Right renal pelvis (tissue), 4 donors: Measurements from ENCODE around the gene MACIR. TPM values are rescaled to one million over a fixed set of nuclear protein-coding genes. Genes with fewer than 3 reads are reported as not detected.

Experiments
- DNase-seq, 4 donors: peaks; one replicate each; pipeline ENCODE4 v3.0.0-alpha.2; 2013; ENCODE audit warnings: low read depth in 4 of 4, low spot score in 3 of 4, missing footprints in 1 of 4
- polyA plus RNA-seq, 4 donors: library from polyadenylated mRNA; unstranded; fragments of 120-200 nt; gene quantifications; one replicate each; pipeline ENCODE4 v1.2.1, GENCODE V29; 2013; ENCODE audit not compliant: insufficient read length in 4 of 4

Gene MACIR
- polyA plus RNA-seq, 4 donors = 20.8 to 27.1 (median 24.5) TPM

DNA sequence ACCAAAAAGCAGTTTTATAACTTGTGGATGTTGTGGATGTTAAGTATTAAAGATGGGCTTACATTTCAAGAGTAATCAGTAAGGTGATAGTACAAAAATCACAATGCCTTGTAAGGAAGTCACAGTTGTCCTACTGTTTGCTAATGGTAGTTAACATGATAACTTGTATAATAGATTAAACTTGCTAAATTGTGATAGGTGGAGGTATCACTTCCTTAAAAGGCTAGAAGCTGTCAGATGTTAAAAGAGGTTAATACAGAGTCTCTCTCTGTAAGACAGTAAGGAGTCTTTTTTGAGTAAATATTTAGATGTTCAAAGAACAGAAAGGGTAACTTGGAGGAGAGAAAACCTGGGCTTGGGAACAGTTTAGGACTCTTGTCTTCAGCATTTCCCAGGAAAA, 14.2 kb upstream of the MACIR start:
- DNase-seq = no peak

DNA sequence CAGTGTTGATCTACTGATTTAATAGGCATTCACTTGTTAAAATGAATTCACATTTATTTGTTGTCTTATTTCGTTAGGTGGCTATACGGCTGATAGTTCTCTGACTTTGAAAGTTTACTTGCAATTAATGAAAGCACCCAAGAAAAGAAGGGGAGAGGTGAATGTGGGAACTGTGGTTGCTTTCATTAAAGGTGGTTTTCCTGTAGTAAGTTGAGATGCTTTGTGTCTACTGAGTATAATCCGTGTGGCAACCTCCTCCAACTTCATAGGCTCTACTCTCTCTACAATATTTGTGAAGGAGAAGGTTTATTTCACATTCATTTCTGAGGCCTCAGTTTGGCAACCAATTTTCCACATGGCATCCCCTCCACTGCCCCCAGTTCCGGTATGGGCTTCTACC, 12.8 kb upstream of the MACIR start:
- DNase-seq = no peak

DNA sequence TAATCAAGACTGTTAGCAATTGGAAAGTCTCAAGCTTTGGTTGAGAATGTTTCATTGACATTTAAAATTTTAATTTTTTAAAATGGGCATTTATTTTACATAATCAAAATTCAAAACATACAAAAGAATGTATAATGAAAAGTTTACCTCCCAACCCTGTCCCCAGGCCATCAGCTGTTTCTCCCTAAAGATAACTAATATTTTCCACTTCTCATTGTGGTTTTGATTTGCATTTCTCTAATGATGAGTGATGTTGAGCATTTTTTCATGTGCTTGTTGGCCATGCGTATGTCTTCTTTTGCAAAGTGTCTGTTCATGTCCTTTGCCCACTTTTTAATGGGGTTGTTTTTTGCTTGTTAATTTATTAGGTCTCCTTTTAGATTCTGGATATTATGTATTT, 11.4 kb upstream of the MACIR start:
- no peak for DNase-seq

DNA sequence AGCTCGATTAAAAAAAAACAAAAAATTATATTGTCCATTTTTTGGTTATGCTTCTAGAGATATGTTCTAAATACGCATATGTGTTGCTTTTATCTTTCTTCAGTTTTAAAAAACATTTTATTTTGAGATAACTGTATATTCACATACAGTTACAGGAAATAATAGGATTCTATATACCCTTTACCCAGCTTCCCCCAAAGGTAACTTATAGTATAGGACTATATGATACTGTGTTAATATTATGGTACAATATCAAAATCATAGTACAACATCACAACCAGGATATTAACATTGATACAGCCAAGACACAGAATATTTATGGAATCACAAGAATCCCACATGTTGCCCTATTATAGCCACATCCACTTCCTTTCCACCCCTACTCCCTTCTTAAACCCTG, 9.5 kb upstream of the MACIR start:
- DNase-seq = no peak

DNA sequence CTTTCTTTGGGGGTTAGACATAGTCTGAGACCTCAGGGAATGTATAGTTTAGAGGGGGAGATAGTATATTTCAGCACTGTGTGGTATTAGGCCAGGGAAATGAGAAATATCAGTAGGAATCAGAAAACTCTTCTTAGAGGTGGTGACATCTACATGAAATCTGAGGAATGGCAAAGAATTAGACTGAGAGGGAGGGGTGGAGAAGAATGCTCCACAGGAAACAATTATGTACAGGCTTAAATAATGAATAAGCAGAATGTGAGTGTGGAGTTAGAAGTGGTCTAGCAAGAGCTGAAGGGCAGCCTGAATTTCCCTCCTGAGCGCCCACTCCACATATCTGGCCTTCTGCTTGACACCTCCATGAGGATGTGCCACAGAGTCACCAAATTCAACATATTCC, 3.6 kb upstream of the MACIR start:
- DNase-seq = no peak

DNA sequence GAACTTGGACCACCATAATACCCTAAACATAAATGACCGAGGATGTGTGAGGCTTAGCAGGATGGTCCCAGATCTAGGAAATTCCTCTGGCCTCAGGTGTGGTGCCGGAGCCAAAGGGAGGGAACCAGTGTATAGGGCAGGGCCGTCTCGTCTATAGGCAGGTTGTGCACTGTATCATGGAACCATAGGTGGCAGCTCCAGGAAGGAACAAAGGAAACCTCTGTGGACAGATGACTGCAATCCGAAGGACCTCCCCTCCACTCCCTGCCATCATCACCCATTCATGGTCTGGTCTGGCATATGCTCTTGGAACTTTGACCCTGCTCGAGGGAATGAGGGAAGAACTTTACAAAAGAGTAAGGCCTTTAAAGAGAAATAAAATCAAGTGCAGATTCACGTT, 2.9 kb upstream of the MACIR start:
- DNase-seq = no peak

DNA sequence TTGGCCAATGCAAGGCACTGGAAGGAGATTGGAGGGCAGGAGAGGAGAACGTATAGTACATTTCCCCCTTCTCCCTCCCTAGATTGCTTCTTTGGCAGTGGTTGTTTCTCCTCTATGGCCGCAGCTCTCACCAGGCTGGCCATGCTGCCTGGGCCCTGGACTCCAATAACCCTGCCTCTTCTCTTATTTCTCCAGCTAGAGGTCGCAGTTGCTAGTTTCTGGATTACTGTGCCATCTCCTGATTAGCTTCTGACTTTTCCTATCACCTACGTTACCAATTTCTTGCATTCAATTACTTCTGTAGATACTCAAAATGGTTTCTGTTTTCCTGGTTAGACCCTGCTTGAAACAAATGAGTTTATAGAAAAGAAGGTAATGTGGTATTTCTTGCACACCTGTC, 2.4 kb upstream of the MACIR start:
- DNase-seq = no peak

DNA sequence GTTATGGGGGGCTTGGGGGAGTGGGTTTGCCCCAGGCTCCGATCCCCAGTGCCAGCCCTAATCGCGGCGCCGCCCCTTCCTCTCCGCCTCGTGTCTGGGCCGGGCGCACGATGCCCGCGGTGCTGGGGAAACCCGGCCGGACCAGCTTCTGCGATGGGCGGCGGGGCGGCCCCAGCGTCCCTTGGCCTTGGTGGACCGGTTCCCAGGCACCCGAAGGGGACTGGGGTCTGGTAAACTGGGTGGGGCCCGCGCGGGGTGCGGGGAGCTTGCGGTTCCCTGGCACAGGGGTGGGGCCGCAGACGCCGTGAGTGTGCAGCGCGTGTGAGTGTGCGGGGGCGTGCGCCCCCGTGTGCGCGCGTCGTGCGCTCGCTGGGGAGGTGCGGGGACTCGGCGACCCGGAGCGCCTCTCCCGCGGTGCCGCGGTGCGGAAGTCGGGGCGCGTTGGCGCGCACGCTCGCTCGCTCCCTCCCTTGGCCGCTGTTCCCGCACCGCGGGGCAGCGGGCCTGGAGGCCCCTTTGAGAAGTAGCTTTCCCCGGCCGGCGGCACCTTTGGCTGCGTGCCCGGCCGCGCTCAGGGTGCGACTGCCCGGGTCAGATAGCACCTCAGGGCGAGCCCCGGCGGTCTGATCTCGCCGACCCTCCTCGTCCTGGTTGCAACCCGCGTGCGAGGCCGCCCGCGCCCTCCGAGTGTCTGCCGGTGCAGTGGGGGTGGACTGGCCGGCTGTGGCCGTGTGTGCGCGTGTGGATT, 568 bp downstream of the MACIR start:
- DNase-seq = peak in 3 of 4 donors; percentile 45 to 51 (median 51)

DNA sequence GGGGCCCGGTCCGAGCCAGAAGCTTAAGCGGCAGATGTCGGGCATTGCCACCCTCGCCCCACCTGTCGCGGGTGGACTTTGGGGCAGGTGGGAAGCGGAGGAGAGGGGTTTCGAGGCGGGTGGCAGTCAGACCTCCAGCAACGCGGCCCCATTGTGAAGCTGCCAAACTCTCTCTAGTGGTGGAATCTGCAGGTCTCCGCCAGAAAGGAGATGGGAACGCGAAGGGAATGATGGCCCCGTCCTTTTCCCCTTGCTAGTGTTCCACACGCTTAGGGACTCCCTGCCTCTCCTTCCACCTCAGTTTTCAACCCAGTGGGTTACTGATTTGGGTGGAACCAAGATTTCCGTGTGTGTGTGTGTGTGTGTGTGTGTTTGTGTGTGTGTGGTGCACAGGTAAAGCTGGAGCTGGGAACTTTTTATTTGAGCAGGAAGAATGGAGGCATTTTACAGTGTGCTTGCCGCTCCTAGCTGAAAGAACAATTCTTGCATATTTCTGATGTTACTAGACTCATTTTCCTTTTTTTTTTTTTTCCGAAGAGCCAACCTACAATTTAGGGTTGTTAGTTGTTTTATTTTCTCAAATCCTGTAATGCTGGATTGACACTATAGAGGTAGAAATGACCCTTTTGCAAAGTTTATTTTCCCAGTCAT, 1.3 kb downstream of the MACIR start:
- peak in 3 of 4 donors; percentile 12 to 48 (median 33) for DNase-seq

DNA sequence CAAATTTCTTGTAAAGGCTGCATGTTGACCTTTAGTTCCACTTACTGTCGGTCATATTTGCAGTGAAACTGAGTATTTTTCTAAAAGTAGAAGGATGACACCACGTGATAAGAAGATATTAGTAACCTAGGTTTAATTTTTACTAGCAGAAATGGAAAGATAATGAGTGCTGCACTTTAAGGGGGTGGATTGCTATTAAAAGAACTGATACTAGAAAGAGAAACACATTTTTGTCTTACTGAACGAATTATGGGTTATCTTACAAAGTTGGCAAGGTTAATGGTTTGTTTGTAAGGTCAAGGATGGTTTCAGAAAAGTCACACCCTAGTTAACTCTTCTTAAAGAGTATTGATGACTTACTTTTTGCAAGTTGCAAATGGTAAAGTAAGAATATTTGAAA, 2.4 kb downstream of the MACIR start:
- no peak for DNase-seq

DNA sequence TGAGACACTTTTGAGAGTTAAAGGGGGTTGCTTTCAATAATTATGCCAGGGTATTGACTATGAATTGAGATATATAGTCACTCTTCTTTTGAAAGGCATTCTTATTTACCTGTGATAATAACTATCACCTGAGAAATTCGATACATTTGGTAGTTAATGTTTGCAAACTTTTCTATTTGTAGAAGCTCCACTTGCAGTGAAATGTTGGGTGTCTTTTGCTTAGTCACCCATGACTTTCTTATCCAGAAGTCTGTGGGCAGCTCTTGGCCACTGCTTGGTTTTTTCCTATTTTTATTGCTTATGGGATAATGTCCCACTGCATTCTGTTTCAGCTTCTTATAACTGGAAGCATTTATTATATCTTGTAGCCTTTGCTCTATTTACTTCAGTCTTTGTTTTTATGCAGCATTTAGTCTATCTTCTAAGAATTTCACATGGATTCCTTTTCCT, 3.9 kb downstream of the MACIR start:
- DNase-seq = no peak

DNA sequence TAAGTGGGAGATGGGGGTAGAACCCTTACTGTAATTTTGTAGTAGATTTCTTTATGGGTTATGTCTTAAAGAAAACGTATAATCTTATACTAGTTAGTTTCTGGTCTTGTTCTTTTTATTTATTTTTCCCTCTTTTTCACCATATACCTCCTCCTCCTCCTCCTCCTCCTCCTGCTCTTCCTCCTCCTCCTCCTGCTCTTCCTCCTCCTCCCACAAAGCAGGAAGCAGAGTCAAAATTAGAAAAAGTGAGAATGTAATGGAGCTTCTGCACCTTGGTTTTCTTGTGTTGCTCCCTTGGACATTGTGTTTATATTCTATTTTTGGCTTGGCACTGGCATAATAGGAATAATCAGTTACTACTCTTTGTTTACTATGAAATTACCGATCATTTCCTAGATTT, 4.5 kb downstream of the MACIR start:
- DNase-seq = no peak

DNA sequence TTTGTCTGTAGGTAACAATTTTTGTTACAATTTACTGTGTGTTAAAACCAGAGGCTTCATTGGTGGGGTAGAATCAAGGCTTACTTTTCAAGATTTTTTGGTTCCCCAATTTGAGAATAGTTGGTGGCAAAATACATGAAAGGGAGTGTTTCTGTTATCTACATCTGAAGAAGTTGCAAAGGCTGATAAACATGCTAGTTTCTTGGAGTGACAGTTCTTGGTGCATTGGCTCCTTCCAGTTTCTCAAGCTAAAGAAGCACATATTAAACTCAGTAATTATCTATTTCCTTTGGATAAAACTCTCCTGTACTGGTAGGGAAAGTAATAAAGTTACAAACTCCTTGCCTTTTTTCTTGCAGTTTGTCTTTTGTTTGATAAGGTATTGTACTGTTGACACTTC, 5.9 kb downstream of the MACIR start:
- DNase-seq = no peak

DNA sequence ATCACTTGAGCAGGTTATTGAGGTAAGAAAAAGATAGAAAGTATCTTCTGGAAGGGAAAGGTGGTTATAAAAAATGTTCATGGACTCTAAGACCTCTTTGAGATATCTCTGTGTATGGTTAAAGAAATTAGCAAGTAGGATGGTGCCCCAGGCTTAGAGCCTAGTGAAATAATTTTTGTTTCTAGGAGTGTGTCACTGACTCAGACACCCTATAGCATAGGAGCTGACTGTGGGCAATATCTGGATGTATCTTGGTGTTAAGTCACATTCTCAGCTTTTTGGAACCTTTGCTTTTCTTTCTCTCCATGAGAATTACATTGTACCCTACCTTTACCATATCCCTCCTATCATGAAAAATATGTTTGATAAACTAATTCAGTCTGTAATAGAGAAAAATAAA, 12.0 kb downstream of the MACIR start:
- DNase-seq = no peak

DNA sequence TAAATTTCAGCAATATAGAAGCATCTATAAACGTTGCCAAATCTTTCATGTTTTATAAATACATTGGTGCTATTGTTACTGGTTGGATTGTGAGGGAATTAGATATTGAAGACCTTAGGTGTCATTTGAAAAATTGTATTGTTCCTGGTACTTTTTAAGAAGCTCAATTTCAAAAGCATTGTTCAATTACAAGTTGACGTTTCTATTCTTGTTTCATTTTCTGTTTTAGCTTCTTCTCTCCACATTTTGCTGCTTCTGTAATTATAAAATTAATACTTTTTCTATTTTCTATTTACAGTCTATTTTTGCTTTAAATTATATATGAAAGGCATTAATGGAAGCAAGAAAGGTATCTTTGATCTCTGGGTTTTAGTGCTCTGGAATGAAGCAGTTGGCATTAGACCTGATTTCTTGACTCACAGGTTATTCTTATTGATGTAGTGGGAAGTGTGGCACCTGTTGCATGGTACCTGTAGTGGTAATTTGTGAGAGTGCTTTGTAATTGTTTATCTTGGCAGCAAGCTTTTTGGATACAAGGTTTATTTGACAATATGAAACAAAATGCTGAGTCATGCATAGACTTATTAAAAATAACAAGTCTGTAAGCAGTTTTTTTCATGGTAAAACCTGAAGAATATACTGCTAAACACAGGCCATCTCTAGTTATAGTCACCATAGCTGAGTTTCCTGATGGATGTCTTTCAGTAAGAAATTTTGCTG, 13.2 kb downstream of the MACIR start:
- DNase-seq = no peak

DNA sequence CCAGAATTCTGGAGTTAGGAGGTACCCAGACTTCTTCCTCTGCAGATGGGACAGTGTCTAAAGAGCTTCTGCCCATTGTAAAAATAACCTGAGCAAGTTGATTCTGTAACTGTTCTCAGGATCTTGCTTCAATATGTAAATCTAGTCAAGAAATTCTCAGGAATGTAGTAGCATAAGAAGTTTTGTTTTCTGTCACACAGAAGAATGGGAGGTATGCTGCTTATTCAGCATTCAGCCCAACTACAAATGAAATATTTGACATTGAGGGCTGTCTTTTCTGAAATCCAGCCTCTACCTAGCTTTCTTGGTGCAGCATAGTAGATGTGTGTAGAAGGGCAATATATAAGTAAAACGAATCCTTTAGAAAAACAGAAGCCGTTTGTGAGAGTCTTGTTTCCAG, 13.8 kb downstream of the MACIR start:
- no peak for DNase-seq

DNA sequence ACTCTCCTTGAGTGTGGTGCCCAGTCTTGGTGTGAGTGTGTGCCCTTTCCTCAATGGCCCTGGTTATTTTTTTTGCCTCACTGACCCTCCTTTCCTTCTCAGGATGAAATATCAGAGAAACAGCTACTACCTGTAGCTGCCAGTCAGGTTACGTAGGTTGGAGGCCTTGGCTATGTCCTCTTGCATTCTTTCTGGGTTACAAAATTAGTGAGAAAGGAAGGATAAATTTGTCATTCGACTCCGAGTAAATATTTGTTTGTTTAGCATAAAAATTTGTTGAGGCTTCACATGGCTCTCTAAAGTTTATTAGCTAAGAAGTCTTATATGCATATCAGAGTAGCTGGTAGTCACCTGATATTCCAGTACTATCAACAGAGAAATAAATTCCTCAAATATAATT, 15.4 kb downstream of the MACIR start:
- DNase-seq = no peak

DNA sequence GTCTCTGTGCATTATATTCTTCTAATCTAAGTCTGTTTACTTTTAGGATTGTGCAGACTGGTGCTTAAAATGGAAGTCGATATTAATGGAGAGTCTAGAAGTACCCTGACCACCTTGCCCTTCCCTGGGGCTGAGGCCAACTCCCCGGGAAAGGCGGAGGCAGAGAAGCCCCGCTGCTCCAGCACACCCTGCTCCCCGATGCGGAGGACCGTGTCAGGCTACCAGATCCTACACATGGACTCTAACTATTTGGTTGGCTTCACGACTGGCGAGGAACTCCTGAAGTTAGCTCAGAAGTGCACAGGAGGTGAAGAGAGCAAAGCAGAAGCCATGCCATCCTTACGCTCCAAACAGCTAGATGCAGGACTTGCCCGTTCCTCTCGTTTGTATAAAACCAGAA, 17.3 kb downstream of the MACIR start:
- no peak for DNase-seq

DNA sequence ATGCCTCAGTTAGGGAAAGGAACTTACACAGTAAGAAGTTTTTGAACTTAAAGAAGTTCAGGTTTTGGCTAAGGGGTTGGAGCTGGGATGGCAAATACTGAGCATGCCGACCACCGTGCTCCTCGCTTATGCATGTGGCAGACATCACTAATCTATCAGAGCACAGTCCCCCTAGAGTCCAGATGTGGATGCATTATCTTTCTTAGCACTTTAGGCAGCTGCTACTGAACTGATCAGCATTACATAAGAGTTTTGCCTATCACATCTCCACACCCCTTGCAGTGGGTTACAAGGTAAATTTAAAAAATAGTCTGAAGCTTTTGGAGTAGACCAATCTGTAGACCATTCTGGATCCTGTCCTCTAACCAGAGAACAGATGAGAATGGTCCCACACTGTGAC, 22.4 kb downstream of the MACIR start:
- DNase-seq = no peak

DNA sequence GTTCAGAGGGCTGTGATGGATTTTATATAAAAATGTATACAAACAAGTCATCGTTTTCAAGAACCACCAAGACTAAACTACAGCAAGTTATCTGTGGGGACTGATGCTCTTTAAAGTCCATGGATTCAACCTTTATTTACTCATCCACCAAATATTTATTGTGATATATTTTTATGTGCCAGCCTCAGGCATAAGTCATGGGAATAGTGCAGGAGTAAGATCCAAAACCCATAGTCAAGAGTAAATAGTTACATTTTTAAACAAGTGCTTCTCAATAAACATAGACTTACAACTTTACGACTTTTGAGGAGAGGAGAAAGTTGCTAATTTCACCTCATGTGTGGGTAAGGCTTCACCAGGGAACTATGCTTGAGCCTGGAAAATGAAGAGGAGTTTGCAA, 24.6 kb downstream of the MACIR start:
- DNase-seq = no peak

DNA sequence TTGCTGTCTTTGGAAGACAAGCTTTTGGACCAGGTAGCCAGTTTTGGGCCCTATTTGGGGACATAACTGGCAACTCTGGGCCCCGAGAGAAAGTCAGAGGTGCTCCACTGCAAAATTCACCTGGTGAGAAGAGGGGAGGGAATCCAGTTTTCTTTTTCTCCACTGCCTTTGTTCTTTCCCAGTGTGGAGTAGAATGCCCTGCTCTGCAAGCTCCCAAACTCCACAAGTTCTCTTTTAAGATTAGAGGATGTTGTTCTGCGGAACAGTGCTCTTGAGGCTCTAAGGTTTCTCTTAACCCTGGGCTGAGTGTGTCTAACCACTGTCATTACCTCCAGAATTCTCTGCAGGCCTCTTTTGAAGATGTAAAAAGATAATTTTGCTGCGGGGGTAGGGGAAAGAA, 25.3 kb downstream of the MACIR start:
- DNase-seq = no peak

DNA sequence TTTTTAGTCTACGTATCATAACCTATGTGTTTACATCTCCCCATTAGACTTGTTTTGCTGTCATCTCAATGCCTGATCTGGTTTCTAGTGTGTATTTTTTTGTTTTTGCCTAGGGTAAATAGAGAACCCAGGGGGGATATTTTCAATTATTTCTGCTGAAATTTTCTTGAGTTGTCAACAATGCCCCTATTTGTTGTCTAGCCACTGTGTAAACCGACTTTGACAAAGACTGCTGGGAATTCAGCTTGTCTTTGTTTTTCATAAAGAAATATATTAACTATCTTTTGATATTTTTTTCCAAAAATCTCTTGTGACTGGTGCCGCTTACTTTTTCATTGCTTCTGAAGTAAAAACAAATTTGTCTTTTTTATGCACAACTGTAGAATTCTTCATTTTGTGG, 28.1 kb downstream of the MACIR start:
- no peak for DNase-seq
